PC-3 (cell line): ENCODE data around the gene PTGR2. TPM values are rescaled to one million over a fixed set of nuclear protein-coding genes. Genes with fewer than 3 reads are reported as not detected.
A peak's percentile ranks its signal among the peaks of the same experiment; 100 is the strongest.

Experiments used
- ATAC-seq: fragments of 200-7000 bp; cut with Tn5 transposase; 2 replicates; pipeline ENCODE4 v1.9.1; 2020; ENCODE audit warnings: mild to moderate bottlenecking, moderate library complexity
- Bru-seq: library from RNA; stranded (reverse); fragments of 400-500 nt; gene quantifications from one replicate; lab custom pipeline; 2021; lab: Mats Ljungman, UMichigan
- BruChase-seq, 2 experiments: library from RNA; stranded (reverse); fragments of 400-500 nt; gene quantifications; one replicate each; lab custom pipeline; 2021; lab: Mats Ljungman, UMichigan
- BruUV-seq: library from RNA; stranded (reverse); fragments of 400-500 nt; replicated peaks from 2 replicates; lab custom pipeline; 2021; lab: Mats Ljungman, UMichigan
- CTCF ChIA-PET: fragments of 300-600 bp; sonication (Branson Sonifier 250); formaldehyde crosslinking; loops from one replicate; lab custom pipeline; 2022; ENCODE audit warnings: antibody characterized with exemption; lab: Charles Lee
- POLR2A ChIA-PET: fragments of 300-600 bp; sonication (Branson Sonifier 250); formaldehyde crosslinking; loops from one replicate; lab custom pipeline; 2022; ENCODE audit warnings: antibody characterized with exemption; ENCODE audit not compliant: unreplicated experiment; lab: Charles Lee
- DNase-seq: peaks from one replicate; pipeline ENCODE4 v3.0.0-alpha.2; 2015
- H2AFZ ChIP-seq: fragments of 300-600 bp; sonication (generic); 2 replicates; pipeline ENCODE4 v1.6.0; 2016; ENCODE audit warnings: antibody characterized with exemption, low read length
- H3F3A ChIP-seq: fragments of 300-600 bp; sonication (generic); one replicate; pipeline ENCODE4 v1.6.0; 2017; ENCODE audit warnings: antibody characterized with exemption, low read length, control low read depth, mild to moderate bottlenecking; ENCODE audit not compliant: unreplicated experiment
- H3K27ac ChIP-seq: fragments of 300-600 bp; sonication (generic); 2 replicates; pipeline ENCODE4 v1.5.1; 2016; ENCODE audit warnings: mild to moderate bottlenecking, low read length
- H3K27me3 ChIP-seq: fragments of 300-600 bp; sonication (generic); 2 replicates; pipeline ENCODE4 v1.6.1; 2016; ENCODE audit warnings: low read length, mixed read lengths
- H3K36me3 ChIP-seq: fragments of 300-600 bp; sonication (generic); 2 replicates; pipeline ENCODE4 v1.6.1; 2016; ENCODE audit warnings: low read depth, mixed run types, low read length, mixed read lengths
- H3K4me1 ChIP-seq: fragments of 300-600 bp; sonication (generic); 2 replicates; pipeline ENCODE4 v1.5.1; 2016; ENCODE audit warnings: low read length; ENCODE audit not compliant: insufficient read depth
- H3K4me2 ChIP-seq: fragments of 300-600 bp; sonication (generic); 2 replicates; pipeline ENCODE4 v1.6.0; 2016; ENCODE audit warnings: low read length
- H3K4me3 ChIP-seq: fragments of 300-600 bp; sonication (generic); 2 replicates; pipeline ENCODE4 v1.5.1; 2016; ENCODE audit warnings: mild to moderate bottlenecking, low read length, mixed read lengths
- H3K79me2 ChIP-seq: fragments of 300-600 bp; sonication (generic); 2 replicates; pipeline ENCODE4 v1.6.1; 2017; ENCODE audit warnings: low read length, mixed read lengths
- H3K9ac ChIP-seq: fragments of 300-600 bp; sonication (generic); 2 replicates; pipeline ENCODE4 v1.6.0; 2016; ENCODE audit warnings: mild to moderate bottlenecking, low read length
- H3K9me2 ChIP-seq: fragments of 300-600 bp; sonication (generic); replicated peaks from 2 replicates; pipeline ENCODE4 v1.6.1; 2016; ENCODE audit warnings: mixed run types, low read length, mixed read lengths
- H3K9me3 ChIP-seq: fragments of 300-600 bp; sonication (generic); 2 replicates; pipeline ENCODE4 v1.6.1; 2016; ENCODE audit warnings: low read length, mixed read lengths
- H4K20me1 ChIP-seq: fragments of 300-600 bp; sonication (generic); 2 replicates; pipeline ENCODE4 v1.6.1; 2016; ENCODE audit warnings: low read length, mixed read lengths
- EZH2 ChIP-seq: fragments of 300-600 bp; sonication (generic); IDR thresholded peaks from one replicate; pipeline ENCODE4 v1.6.1; 2017; ENCODE audit warnings: antibody characterized with exemption, mild to moderate bottlenecking, low read length; ENCODE audit not compliant: unreplicated experiment
- EZH2phosphoT487 ChIP-seq: fragments of 300-600 bp; sonication (generic); IDR thresholded peaks from 2 replicates; pipeline ENCODE4 v1.6.1; 2018; ENCODE audit warnings: mild to moderate bottlenecking, antibody characterized with exemption, low read length, borderline replicate concordance
- intact Hi-C: fragments of 100-400 bp; cut with micrococcal nuclease; formaldehyde crosslinking; loops from 2 replicates; pipeline ENCODE4 v1.9.0; 2023
- long read RNA-seq: library from polyadenylated mRNA; unstranded; transcript quantifications from one replicate; pipeline ENCODE4 v2.0.0, GENCODE V29; 2021; ENCODE audit not compliant: unreplicated experiment
- total RNA-seq: library from RNA; depleted of rRNA; stranded (reverse); fragments of >200 nt; gene quantifications from 2 replicates; pipeline ENCODE4 v1.2.3, GENCODE V29; 2014; rRNA removed
- TF ChIP-seq, protein P1 (sequence below): fragments of 300-600 bp; sonication (generic); conservative IDR thresholded peaks from 2 replicates; pipeline ENCODE4 v1.5.1; 2017; ENCODE audit warnings: antibody characterized with exemption, low read depth, mild to moderate bottlenecking, low read length

Gene PTGR2
- total RNA-seq, result 6.2 and 7.9 TPM in 2 replicates
- Bru-seq, nascent RNA, result percentile 85 among the genes with signal in this experiment
- percentile 87 among the genes with signal in this experiment for BruChase-seq, experiment 1, labeled RNA remaining after a 6-hour chase
- percentile 87 among the genes with signal in this experiment for BruChase-seq, experiment 2, labeled RNA remaining after a 2-hour chase
- long read RNA-seq, transcript PTGR2-204 (10 exons, 2,543 nt), result major isoform, 11 of 22 reads
- long read RNA-seq, partial matches to known transcripts, result 1 of 22 reads
- long read RNA-seq, other reads (novel, unspliced or antisense), result 7 of 22 reads

DNA sequence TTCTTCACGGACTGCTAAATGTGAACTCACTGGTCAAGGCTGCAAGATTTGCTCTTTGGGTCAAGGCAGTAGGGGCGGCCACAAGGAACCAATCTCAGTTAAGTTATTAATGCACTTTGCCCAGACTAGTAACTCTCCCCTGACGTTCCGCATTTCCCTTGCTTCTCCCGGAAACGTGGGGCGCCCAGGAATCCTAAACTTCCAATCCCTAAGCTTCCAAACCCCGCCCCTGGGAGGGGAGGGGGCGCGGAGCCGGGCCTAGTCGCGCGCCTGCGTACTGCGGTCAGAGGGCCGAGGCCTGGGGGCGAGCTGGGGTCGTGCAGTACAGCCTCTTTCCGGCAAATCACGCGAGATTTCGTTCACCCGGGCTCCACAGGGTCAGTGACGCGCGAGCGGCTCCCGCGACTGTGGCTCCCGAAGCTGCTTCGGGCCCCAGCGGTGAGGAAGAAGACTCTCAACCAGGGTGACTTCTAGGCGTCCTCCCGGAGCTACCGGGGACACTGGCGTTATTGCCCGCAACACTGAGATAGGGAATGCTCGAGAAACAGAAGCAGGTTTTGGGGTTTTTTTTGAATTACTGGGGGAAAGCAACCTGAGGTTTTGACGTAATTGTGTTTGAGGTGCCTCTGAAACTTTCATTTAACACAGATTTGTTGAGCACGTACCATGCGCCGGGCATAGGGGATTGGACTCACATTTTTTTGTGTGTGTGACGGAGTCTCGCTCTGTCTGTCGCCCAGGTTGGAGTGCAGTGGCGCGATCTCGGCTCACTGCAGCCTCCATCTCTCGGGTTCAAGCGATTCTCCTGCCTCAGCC lies at the start of gene PTGR2:
TSS of gene PTGR2 (plus strand) at position 265 of the 816 bp plus-strand sequence. CDS start 7,032 bp downstream, outside the sequence.
- peak within 1 kb of the TSS; percentile 90 for H3K4me2 ChIP-seq
- DNase-seq (peak; percentile 97), ATAC-seq (peak; percentile 85)
- BruUV-seq, result TSS peak; percentile 81
- H3K9me2 ChIP-seq, result no peaks in the 10 kb centered on the region
- no peaks in the 10 kb centered on the region for H3K27me3 ChIP-seq
- H3K9ac ChIP-seq, result peak within 1 kb of the TSS; percentile 91
- peak within 1 kb of the TSS; percentile 91 for H2AFZ ChIP-seq
- intact Hi-C loops, result loop anchor here (2.0 to 10.0 kb wide), 2 partner anchors 27 to 187 kb away; no protein-coding TSS in a partner anchor
- H3K79me2 ChIP-seq, result peaks cover 26% of the 10 kb centered on the region; the same call in 1 of the 2 replicates
- peaks cover 17% of the 10 kb centered on the region for H3K4me1 ChIP-seq
- peak within 1 kb of the TSS; percentile 73 for H3K4me3 ChIP-seq
- CTCF ChIA-PET, result interaction anchor here (0.7 to 2.1 kb wide), 3 partner anchors 66 to 128 kb away, joined by 3 to 7 read pairs (median 4); no protein-coding TSS in a partner anchor
- POLR2A ChIA-PET, result interaction anchor here (0.6 to 1.1 kb wide), 2 partner anchors 35 to 102 kb away, joined by 5 to 11 read pairs; partner anchors contain the start of gene ZNF410
- peak within 1 kb of the TSS; percentile 80 for H3K27ac ChIP-seq
- no peaks in the 10 kb centered on the region; the same call in 1 of the 2 replicates for H3K36me3 ChIP-seq
- TF ChIP-seq, protein P1, sequence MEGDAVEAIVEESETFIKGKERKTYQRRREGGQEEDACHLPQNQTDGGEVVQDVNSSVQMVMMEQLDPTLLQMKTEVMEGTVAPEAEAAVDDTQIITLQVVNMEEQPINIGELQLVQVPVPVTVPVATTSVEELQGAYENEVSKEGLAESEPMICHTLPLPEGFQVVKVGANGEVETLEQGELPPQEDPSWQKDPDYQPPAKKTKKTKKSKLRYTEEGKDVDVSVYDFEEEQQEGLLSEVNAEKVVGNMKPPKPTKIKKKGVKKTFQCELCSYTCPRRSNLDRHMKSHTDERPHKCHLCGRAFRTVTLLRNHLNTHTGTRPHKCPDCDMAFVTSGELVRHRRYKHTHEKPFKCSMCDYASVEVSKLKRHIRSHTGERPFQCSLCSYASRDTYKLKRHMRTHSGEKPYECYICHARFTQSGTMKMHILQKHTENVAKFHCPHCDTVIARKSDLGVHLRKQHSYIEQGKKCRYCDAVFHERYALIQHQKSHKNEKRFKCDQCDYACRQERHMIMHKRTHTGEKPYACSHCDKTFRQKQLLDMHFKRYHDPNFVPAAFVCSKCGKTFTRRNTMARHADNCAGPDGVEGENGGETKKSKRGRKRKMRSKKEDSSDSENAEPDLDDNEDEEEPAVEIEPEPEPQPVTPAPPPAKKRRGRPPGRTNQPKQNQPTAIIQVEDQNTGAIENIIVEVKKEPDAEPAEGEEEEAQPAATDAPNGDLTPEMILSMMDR, result no peak
- no peak for TF ChIP-seq EZH2
- no peak for TF ChIP-seq EZH2phosphoT487
- no peaks in the 10 kb centered on the region for H3K9me3 ChIP-seq
- no peaks in the 10 kb centered on the region for H4K20me1 ChIP-seq
- no peaks in the 10 kb centered on the region for H3F3A ChIP-seq

DNA sequence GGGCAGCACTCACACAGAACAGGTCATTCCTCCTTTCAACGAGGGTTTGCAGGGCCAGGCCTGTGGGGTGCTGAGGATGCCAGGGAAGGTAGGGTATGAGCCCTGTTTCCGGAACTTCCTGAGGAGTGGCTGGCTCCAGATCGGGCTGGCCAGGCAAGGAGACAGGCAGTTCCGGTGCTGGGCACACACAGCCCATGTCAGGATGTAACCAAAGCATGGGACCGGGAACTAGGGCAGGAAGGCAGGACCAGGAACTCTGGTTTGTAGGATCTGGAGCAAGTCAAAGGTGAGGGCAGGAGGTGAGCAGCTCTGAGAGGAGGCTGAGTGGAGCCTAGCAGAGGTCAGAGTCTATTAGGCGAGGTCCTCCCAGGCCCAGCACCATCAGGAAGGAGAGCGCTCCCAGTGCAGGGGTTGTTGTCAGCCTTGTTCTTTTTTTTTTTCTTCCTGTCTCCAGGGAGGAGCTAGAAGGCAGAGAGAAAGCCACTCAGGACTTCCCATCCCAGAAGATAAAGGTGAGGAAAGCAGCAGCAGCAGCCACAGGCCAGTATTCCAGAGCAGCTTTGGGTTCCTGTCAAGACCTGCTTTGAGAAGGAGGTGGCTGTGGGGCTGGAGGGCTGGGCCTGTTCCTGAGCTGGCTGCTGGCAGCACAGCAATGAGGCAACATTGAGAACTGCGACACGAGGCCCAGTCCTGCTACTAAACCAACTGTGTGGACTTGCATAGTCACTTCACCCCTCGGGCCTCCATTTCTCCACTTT lies 49.0 kb upstream of the PTGR2 start:
- POLR2A ChIA-PET, result no interaction called here
- H3K9me2 ChIP-seq, result no peaks in the 10 kb centered on the region
- ATAC-seq (peak; percentile 55), DNase-seq (peak; percentile 46)
- no peak overlapping the region for H3K9ac ChIP-seq
- no peaks in the 10 kb centered on the region for H3K36me3 ChIP-seq
- no peaks in the 10 kb centered on the region for H3K27me3 ChIP-seq
- BruUV-seq, result no TSS peak
- intact Hi-C loops, result no loop called here
- no peak overlapping the region for H2AFZ ChIP-seq
- H3K4me1 ChIP-seq, result peaks cover 15% of the 10 kb centered on the region
- H3K79me2 ChIP-seq, result no peaks in the 10 kb centered on the region
- CTCF ChIA-PET, result interaction anchor here (0.6 kb wide), 1 partner anchor 57 kb away, joined by 6 read pairs; no protein-coding TSS in a partner anchor
- TF ChIP-seq EZH2phosphoT487 (no peak), EZH2 (no peak)
- TF ChIP-seq, protein P1, result no peak
- H3K9me3 ChIP-seq, result no peaks in the 10 kb centered on the region
- no peak overlapping the region for H3K27ac ChIP-seq
- no peak overlapping the region for H3K4me3 ChIP-seq
- no peaks in the 10 kb centered on the region for H3F3A ChIP-seq
- no peaks in the 10 kb centered on the region for H4K20me1 ChIP-seq
- no peak overlapping the region for H3K4me2 ChIP-seq
